ENCODE measurements around the gene ZNF630. TPM values are rescaled to one million over a fixed set of nuclear protein-coding genes. Genes with fewer than 3 reads are reported as not detected.
"Not testable (repeated sequence)": the region's sequence is repeated elsewhere in the genome, so short reads cannot be mapped to it uniquely, and the experiment has no call there.

The ZNF630 gene
- total and polyA plus RNA-seq, 10 donors: 1.0 to 7.2 (median 4.1) TPM

DNA sequence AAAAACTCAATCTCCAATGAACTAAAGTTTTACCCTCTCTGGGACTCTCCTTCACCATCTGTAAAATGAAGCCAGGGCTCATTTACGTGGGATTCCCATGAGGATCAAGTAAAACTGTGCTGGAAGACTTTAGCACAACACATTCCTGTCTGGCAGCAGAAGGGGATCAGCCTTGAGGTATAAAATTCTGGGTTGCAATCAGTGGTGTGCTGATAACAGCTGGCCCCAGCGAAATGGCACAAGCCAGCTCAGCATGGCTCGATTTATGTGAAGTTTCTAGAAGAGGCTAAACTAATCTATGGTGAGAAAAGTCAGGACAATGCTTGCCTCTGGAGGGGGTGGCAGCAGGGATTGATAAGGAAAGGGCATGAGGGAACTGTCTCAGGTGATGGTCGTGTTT lies 28.4 kb downstream of the ZNF630 start:
- TF ChIP-seq, protein P1, sequence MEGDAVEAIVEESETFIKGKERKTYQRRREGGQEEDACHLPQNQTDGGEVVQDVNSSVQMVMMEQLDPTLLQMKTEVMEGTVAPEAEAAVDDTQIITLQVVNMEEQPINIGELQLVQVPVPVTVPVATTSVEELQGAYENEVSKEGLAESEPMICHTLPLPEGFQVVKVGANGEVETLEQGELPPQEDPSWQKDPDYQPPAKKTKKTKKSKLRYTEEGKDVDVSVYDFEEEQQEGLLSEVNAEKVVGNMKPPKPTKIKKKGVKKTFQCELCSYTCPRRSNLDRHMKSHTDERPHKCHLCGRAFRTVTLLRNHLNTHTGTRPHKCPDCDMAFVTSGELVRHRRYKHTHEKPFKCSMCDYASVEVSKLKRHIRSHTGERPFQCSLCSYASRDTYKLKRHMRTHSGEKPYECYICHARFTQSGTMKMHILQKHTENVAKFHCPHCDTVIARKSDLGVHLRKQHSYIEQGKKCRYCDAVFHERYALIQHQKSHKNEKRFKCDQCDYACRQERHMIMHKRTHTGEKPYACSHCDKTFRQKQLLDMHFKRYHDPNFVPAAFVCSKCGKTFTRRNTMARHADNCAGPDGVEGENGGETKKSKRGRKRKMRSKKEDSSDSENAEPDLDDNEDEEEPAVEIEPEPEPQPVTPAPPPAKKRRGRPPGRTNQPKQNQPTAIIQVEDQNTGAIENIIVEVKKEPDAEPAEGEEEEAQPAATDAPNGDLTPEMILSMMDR (IDR thresholded peaks at IDR 0.05 in 8 of 11, conservative IDR thresholded peaks at IDR 0.05 in 3 of 11): no peak
- TF ChIP-seq POLR2A (IDR thresholded peaks at IDR 0.05): no peak
- TF ChIP-seq POLR2AphosphoS5 (IDR thresholded peaks at IDR 0.05): no peak
- intact Hi-C loops (cut with DNase I; ENCODE audit: low total_unique reads): no loop called here

DNA sequence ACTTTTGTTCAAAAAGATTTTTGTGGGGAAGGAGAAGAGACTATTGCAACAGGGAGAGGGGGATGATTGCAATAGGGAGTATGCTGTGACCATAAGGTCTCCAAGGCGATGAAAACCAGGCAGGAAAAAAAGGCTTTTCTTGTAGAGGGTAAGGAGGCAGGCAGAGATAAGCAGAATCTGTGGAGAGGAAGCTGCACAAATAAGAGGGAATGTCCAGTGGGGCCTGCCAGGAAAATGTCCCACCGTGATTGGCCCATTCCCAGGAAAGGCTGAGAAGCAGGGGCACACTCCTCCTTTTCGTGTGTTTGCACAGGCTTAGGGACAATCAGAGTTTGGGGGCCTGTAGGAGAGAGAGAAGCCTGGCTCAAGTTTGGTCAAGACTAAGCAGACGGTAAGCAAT lies 35.5 kb downstream of the ZNF630 start:
- intact Hi-C loops (cut with DNase I; ENCODE audit: low total_unique reads): no loop called here
- 49 to 72% (median 58%) methylated on average over 4 of the region's 4 CpGs for WGBS, 5 donors
- Histone ChIP-seq H3K27me3 (replicated peaks in 1 of 7) (no peaks in the 10 kb centered on the region), H3K4me1 (no peaks in the 10 kb centered on the region), H3K36me3 (peaks cover 0 to under 1% (median 0%) of the 10 kb centered on the region in 6 donors), H3K4me3 (no peak overlapping the region), H3K9me3 (no peaks in the 10 kb centered on the region), H3K27ac (no peak overlapping the region)
- DNase-seq: no peak
- TF ChIP-seq POLR2AphosphoS5 (IDR thresholded peaks at IDR 0.05) (no peak), POLR2A (IDR thresholded peaks at IDR 0.05) (no peak)
- TF ChIP-seq, protein P1 (IDR thresholded peaks at IDR 0.05 in 8 of 11, conservative IDR thresholded peaks at IDR 0.05 in 3 of 11): no peak

More for the DNA sequence above, 28.4 kb downstream of the ZNF630 start:
- WGBS, 5 donors: 58 to 98% (median 86%) methylated on average over 4 of the region's 4 CpGs
- Histone ChIP-seq H3K27me3 (replicated peaks in 1 of 7) (no peaks in the 10 kb centered on the region), H3K4me3 (no peak overlapping the region), H3K27ac (no peak overlapping the region), H3K9me3 (no peaks in the 10 kb centered on the region), H3K36me3 (peaks cover 0 to 7% (median 0%) of the 10 kb centered on the region in 6 donors), H3K4me1 (no peaks in the 10 kb centered on the region)
- no peak for DNase-seq

DNA sequence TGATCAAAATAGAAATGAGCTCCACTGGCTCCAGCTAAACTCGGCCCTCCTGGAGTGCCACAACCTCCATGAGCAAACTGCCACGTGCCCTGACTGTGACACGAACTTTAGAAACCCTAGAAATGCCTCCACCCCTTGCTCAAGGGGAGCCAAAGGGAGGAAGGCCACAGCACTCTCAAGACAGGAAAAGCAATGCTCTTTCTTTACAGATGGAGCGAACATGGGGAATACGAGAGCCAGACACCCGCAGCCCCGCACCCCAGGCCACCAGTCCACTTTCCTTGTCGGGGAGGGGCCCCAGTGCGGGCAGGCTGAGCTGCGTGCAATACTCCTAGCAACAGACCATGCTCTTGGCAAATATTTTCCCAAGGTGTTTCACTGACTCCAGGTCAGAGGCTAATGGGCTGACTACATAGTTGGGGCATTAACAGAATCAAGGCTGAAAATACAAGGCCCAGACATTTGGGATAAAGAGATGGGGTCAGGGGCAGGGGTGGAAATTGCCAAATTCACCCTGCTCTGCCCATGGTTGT lies 40.7 kb downstream of the ZNF630 start:
- H3K27ac ChIP-seq; H3K4me3 ChIP-seq; H3K4me1 ChIP-seq; H3K9me3 ChIP-seq; H3K27me3 ChIP-seq (replicated peaks in 1 of 7); H3K36me3 ChIP-seq; intact Hi-C loops (cut with DNase I; ENCODE audit: low total_unique reads); DNase-seq: not testable (repeated sequence)
- 57 to 80% (median 80%) methylated on average over 3 to 10 of the region's 10 CpGs for WGBS, 5 donors

DNA sequence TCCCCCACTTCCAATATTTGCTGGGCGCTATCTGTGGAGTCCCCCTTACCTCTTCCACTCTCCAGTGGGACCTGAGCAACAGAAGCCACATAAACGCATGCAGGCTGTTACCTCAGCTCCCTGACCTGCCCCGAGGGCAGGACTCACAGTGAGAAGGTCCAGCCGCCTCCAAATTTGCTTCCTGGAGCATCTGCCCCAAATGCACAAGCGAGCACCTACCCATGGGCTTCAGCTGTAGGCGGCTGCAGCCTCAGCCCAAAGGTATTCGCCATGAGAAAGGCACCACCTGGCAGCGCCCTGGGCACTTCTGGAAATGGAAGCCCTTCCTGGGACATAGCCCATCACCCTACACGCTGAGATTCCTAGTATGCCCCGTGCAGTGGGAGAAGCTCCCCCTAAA lies 41.2 kb downstream of the ZNF630 start:
- H3K27ac ChIP-seq: no peak overlapping the region
- 70 to 92% (median 81%) methylated on average over 5 to 10 of the region's 10 CpGs for WGBS, 5 donors
- no peaks in the 10 kb centered on the region for H3K36me3 ChIP-seq
- intact Hi-C loops (cut with DNase I; ENCODE audit: low total_unique reads): no loop called here
- TF ChIP-seq POLR2A (IDR thresholded peaks at IDR 0.05) (no peak), POLR2AphosphoS5 (IDR thresholded peaks at IDR 0.05) (no peak)
- TF ChIP-seq, protein P1 (IDR thresholded peaks at IDR 0.05 in 8 of 11, conservative IDR thresholded peaks at IDR 0.05 in 3 of 11): no peak
- no peak for DNase-seq
- no peaks in the 10 kb centered on the region for H3K9me3 ChIP-seq
- H3K4me3 ChIP-seq: no peak overlapping the region
- H3K4me1 ChIP-seq: peaks cover 0 to 14% (median 0%) of the 10 kb centered on the region in 6 donors
- peaks cover 0 to 5% (median 0%) of the 10 kb centered on the region in 7 donors for H3K27me3 ChIP-seq (replicated peaks in 1 of 7)

Data from spleen (tissue), 11 donors.